Activated naive CD8-positive, alpha-beta T cell (primary cell): ENCODE results near the gene FAM110A.
"Not testable (repeated sequence)": the region's sequence is repeated elsewhere in the genome, so short reads cannot be mapped to it uniquely, and the experiment has no call there.

Experiments
- H3K27ac Mint-ChIP-seq: one replicate; pipeline ENCODE4 v1.8.0; 2021; ENCODE audit warnings: mixed read lengths
- H3K27me3 Mint-ChIP-seq: one replicate; pipeline ENCODE4 v1.8.0; 2021; ENCODE audit warnings: mixed read lengths
- H3K36me3 Mint-ChIP-seq: one replicate; pipeline ENCODE4 v1.8.0; 2021; ENCODE audit warnings: mixed read lengths
- H3K4me1 Mint-ChIP-seq: one replicate; pipeline ENCODE4 v1.8.0; 2021; ENCODE audit warnings: low read depth, mixed read lengths
- H3K4me3 Mint-ChIP-seq: one replicate; pipeline ENCODE4 v1.8.0; 2021; ENCODE audit warnings: mild to moderate bottlenecking, mixed read lengths
- H3K9me3 Mint-ChIP-seq: one replicate; pipeline ENCODE4 v1.8.0; 2021; ENCODE audit warnings: low read depth, mixed read lengths

The FAM110A gene

DNA sequence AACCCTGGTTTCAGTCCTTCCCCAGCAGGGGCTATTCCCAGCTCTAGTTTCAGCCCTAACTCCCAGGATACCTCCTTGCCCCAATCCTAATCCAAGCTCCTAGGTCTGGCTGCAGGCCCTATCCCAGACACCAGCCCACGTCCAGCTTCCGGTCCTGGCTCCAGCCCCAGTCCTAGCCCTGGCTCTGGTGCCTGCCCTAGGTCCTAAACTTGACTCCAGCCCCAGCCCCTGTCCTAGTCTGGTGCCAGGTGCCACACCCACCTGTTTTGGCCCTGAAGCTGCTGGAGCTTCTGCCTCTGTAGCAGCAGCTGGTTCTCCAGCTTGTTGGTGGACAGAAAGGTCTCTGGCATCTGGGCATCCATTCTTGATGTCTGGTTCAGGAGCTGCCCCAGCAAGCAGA lies 54.5 kb downstream of the FAM110A start:
- no peak overlapping the region for H3K27ac Mint-ChIP-seq
- H3K36me3 Mint-ChIP-seq, result no peaks in the 10 kb centered on the region
- no peak overlapping the region for H3K4me3 Mint-ChIP-seq
- peaks cover 14% of the 10 kb centered on the region for H3K27me3 Mint-ChIP-seq
- H3K4me1 Mint-ChIP-seq, result no peaks in the 10 kb centered on the region
- no peaks in the 10 kb centered on the region for H3K9me3 Mint-ChIP-seq

DNA sequence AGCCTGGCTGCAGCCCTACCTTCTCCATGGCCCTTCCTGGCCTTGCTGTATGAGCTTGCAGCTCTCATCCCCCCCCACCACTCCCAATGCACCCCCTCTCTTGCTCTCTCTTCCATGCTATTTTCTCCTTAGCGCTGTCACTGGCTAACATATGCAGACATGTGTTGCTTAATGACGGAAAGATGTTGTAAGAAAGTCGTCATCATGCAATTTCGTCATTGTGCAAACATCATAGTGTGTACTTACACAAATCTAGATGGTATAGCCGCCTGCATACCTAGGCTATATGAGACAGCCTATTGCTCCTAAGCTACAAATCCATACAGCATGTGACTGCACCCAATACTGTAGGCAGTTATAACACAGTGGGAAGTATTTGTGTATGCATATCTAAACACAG lies 55.6 kb downstream of the FAM110A start:
- Mint-ChIP-seq H3K4me3 (no peak overlapping the region), H3K9me3 (no peaks in the 10 kb centered on the region), H3K27ac (no peak overlapping the region), H3K4me1 (no peaks in the 10 kb centered on the region), H3K36me3 (no peaks in the 10 kb centered on the region), H3K27me3 (peaks cover 14% of the 10 kb centered on the region)

DNA sequence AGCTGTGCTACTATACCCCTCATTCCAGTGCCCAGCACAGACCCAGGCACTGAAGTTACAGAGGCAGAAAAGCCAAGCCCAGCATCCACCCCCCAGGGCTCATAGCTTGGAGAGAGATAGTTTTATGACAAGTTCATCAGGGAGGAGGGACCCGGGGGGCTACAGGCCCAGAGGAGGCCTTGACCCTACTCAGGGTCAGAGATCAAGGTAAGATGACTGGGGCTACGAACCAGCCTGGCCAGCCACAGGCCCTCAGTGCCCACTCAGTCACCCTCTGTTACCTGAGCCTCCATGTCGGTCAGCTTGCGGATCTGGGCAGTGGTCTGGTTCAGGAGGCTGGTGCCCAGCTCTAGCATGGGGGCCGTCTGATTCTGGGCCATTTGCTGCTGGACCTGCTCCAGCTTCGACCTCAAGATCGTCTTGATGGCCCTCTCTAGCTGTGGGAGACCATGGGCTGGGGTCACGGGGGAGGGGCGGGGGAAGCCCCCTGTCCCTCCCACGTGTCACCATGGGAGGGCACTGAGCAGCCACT lies 56.5 kb downstream of the FAM110A start:
- H3K36me3 Mint-ChIP-seq, result no peaks in the 10 kb centered on the region
- no peaks in the 10 kb centered on the region for H3K9me3 Mint-ChIP-seq
- no peak overlapping the region for H3K4me3 Mint-ChIP-seq
- no peaks in the 10 kb centered on the region for H3K4me1 Mint-ChIP-seq
- H3K27me3 Mint-ChIP-seq, result peaks cover 11% of the 10 kb centered on the region
- H3K27ac Mint-ChIP-seq, result no peak overlapping the region

DNA sequence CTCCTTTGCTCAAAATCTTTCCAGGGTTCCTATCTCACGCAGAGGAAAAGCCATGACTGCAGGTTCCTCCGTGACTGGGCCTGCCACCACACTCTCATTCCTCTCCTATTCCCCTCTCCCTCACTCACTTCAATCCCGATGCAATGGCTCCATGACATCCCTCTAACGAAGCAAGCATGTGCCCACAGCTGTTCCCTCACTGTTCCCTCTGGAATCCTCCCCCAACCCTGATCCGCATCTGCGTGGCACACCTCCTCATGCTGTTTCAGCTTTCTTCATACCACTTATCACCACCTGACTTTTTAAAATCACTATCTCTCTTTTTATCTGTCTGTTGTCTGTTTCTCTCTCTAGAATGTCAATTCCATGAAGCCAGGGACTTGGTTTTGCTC lies 57.1 kb downstream of the FAM110A start:
- Mint-ChIP-seq H3K4me1 (no peaks in the 10 kb centered on the region), H3K27me3 (peaks cover 7% of the 10 kb centered on the region), H3K4me3 (no peak overlapping the region), H3K27ac (no peak overlapping the region), H3K36me3 (no peaks in the 10 kb centered on the region), H3K9me3 (no peaks in the 10 kb centered on the region)

DNA sequence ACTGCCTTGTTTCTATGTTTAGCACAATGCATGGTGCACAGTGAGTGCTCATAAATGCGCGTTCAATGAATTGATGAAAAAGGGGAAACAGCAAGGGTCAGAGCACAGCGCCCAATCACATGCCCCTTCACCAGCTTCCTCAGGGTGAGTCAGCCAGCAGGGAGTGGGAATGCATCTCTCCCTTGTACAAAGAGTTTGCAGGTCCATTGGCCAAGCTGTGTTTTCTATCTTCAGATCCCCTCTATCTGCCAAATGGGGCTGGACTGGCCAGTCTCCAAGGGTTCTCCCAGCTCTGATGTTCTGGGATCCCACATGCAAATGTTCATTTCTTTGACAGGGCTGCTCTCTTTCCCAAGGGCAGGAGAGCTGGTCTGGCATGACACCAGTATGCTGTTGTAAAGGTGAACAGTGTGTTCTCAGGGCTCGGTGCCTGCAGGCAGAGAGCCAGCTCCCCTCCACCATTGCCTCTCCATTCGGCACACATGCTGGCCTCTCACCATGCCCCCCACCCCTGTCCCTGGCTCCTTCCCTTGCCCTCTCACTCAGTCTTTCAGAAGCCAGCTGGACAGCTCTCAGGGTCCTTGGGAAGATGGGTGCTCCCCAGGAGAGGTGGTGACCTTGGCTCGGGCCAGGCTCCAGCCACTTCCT lies 57.7 kb downstream of the FAM110A start:
- Mint-ChIP-seq H3K36me3 (no peaks in the 10 kb centered on the region), H3K4me3 (no peak overlapping the region), H3K9me3 (no peaks in the 10 kb centered on the region), H3K27ac (no peak overlapping the region), H3K27me3 (peaks cover 7% of the 10 kb centered on the region), H3K4me1 (no peaks in the 10 kb centered on the region)

DNA sequence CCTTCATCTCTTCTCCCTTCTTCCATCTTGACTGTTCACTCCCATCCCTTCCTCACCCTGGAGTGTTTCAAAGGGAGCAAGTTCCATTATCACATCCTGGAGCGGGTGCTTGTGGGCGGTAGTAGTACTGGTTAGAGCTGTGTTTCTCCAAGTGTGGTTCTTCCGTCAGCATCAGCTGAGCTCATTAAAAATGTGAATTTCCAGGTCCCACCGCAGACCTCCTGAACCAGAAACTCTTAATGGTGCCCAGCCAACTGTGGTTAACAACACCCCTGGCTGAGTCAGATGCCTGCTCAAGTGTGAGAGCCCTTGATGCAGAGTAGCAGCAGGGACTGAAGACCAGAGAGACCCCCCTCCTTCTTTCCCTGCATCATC lies 58.2 kb downstream of the FAM110A start:
- Mint-ChIP-seq H3K4me3 (no peak overlapping the region), H3K4me1 (no peaks in the 10 kb centered on the region), H3K27ac (no peak overlapping the region), H3K9me3 (no peaks in the 10 kb centered on the region), H3K36me3 (no peaks in the 10 kb centered on the region), H3K27me3 (peaks cover 7% of the 10 kb centered on the region)

DNA sequence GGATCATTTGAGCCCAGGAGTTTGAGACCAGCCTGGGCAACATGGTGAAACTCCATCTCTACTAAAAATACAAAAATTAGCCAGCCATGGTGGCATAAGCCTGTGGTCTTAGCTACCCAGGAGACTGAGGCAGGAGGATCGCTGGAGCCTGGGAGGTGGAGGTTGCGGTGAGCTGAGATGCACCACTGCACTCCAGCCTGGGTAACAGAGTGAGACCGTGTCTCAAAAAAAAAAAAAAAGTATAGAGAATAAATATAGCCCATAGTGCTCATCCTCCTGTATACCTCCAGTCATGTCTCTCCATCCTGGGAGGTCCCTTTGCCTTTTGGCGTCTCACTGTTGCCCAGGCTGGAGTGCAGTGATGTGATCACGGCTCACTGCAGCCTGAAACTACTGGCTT lies 58.9 kb downstream of the FAM110A start:
- H3K9me3 Mint-ChIP-seq, H3K4me3 Mint-ChIP-seq, H3K4me1 Mint-ChIP-seq, H3K36me3 Mint-ChIP-seq, H3K27me3 Mint-ChIP-seq, H3K27ac Mint-ChIP-seq: not testable (repeated sequence)
